EL (cell line): ENCODE data around the gene ARID5B.
A peak's percentile ranks its signal among the peaks of the same experiment; 100 is the strongest.

ENCODE experiments used
- DNase-seq: peaks from one replicate; pipeline ENCODE4 v3.0.0-alpha.2; 2016

The ARID5B gene

GRCh38 chr10:62037166-62037831 lies 135.8 kb downstream of the ARID5B start:
- DNase-seq: peak; percentile 92

GRCh38 chr10:62037890-62038608 lies 136.6 kb downstream of the ARID5B start:
- DNase-seq: no peak

GRCh38 chr10:62038609-62039190 lies 137.2 kb downstream of the ARID5B start:
- DNase-seq: peak; percentile 84

- DNase-seq: no peak
Observed at GRCh38 chr10:62039954-62040353, 138.5 kb downstream of the ARID5B start.

- DNase-seq: no peak
Observed at GRCh38 chr10:62040881-62041280, 139.4 kb downstream of the ARID5B start.

GRCh38 chr10:62043421-62044021 lies 142.0 kb downstream of the ARID5B start:
- peak; percentile 96 for DNase-seq

GRCh38 chr10:62044566-62044965 lies 143.1 kb downstream of the ARID5B start:
- DNase-seq: no peak

GRCh38 chr10:62045765-62046521 lies 144.4 kb downstream of the ARID5B start:
- peak; percentile 95 for DNase-seq

GRCh38 chr10:62046522-62047227 lies 145.2 kb downstream of the ARID5B start:
- peak; percentile 85 for DNase-seq

GRCh38 chr10:62047228-62047892 lies 145.9 kb downstream of the ARID5B start:
- DNase-seq: no peak

- DNase-seq: no peak
Observed at GRCh38 chr10:62047960-62048383, 146.5 kb downstream of the ARID5B start.

GRCh38 chr10:62048470-62048869 lies 147.0 kb downstream of the ARID5B start:
- DNase-seq: no peak

GRCh38 chr10:62048919-62049623 lies 147.6 kb downstream of the ARID5B start:
- peak; percentile 99 for DNase-seq

GRCh38 chr10:62049624-62050345 lies 148.3 kb downstream of the ARID5B start:
- DNase-seq: no peak

- DNase-seq: no peak
Observed at GRCh38 chr10:62050346-62050892, 148.9 kb downstream of the ARID5B start.

- DNase-seq: peak; percentile 96
Observed at GRCh38 chr10:62050893-62051433, 149.5 kb downstream of the ARID5B start.

GRCh38 chr10:62052276-62052675 lies 150.8 kb downstream of the ARID5B start:
- DNase-seq: no peak

- no peak for DNase-seq
Observed at GRCh38 chr10:62053860-62054259, 152.4 kb downstream of the ARID5B start.

- DNase-seq: no peak
Observed at GRCh38 chr10:62054408-62054807, 152.9 kb downstream of the ARID5B start.

GRCh38 chr10:62054830-62055229 lies 153.3 kb downstream of the ARID5B start:
- no peak for DNase-seq
